ENCODE results near the gene GADL1.

- TF ChIP-seq CTCF (IDR thresholded peaks at IDR 0.05; ENCODE audit: low read length) (no peak), EZH2phosphoT487 (IDR thresholded peaks at IDR 0.05; ENCODE audit: low read length) (no peak)
Measured at GRCh38 chr3:30777426-30778113, 116.9 kb downstream of the GADL1 start.
